ENCODE data around the gene GMPPB. TPM values are rescaled to one million over a fixed set of nuclear protein-coding genes. Genes with fewer than 3 reads are reported as not detected.
"Not testable (repeated sequence)": the region's sequence is repeated elsewhere in the genome, so short reads cannot be mapped to it uniquely, and the experiment has no call there.

The GMPPB gene
- total and polyA plus RNA-seq, 7 donors: 9.3 to 30.7 (median 12.5) TPM

DNA sequence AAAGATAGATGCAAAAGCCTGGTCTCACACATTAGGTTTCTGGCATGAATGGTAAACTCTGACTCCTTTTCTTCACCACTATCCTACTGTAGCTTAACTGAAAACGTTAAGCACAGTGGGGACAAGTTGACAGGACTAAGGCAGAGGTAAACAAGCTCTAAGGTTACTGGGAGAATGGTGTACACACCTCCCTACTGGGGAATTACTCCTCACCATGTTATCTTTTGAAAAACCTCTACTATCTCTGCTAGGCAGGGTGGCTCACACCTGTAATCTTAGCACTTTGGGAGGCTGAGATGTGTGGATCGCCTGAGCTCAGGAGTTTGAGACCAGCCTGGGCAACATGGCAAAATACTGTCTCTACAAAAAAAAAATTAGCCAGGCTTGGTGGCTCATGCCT, 33.4 kb upstream of the GMPPB start:
- DNase-seq (no peak), ATAC-seq (no peak)
- WGBS, 3 donors: 62 to 65% (median 63%) methylated on average over 2 of the region's 2 CpGs
- Histone ChIP-seq H3K4me1 (peaks cover 28% of the 10 kb centered on the region), H3K36me3 (ENCODE audit: insufficient read depth in 1 of 2, low read depth in 1 of 2) (no peaks in the 10 kb centered on the region), H3K9me3 (no peaks in the 10 kb centered on the region), H3K4me3 (no peak overlapping the region), H3K27me3 (ENCODE audit: insufficient read depth in 3 of 3, low read length in 2 of 3) (no peaks in the 10 kb centered on the region), H3K27ac (no peak overlapping the region)
- intact Hi-C loops (cut with DNase I): no loop called here
- TF ChIP-seq, protein P1, sequence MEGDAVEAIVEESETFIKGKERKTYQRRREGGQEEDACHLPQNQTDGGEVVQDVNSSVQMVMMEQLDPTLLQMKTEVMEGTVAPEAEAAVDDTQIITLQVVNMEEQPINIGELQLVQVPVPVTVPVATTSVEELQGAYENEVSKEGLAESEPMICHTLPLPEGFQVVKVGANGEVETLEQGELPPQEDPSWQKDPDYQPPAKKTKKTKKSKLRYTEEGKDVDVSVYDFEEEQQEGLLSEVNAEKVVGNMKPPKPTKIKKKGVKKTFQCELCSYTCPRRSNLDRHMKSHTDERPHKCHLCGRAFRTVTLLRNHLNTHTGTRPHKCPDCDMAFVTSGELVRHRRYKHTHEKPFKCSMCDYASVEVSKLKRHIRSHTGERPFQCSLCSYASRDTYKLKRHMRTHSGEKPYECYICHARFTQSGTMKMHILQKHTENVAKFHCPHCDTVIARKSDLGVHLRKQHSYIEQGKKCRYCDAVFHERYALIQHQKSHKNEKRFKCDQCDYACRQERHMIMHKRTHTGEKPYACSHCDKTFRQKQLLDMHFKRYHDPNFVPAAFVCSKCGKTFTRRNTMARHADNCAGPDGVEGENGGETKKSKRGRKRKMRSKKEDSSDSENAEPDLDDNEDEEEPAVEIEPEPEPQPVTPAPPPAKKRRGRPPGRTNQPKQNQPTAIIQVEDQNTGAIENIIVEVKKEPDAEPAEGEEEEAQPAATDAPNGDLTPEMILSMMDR (IDR thresholded peaks at IDR 0.05): no peak

DNA sequence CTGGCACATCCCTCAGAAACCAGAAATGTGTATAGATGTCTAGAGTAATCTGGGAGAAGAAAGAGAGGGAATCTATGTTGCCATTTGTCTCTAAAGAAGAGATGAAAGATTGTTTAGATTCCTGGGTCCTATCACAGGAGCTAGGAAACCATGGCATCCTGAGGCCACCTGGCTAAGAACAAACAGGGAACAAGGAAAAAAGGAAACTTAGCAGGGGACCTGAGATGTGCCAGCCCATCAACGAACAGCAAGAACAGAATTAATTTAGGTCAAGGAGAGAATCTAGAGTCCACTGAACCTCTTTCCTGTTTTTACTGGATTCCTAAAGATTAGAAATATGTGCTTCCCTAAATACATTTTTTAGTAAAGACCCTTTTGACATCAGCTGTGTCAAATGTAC, 32.3 kb upstream of the GMPPB start:
- peaks cover 28% of the 10 kb centered on the region for H3K4me1 ChIP-seq
- H3K27me3 ChIP-seq (ENCODE audit: insufficient read depth in 3 of 3, low read length in 2 of 3): no peaks in the 10 kb centered on the region
- WGBS, 3 donors: 52 to 64% (median 59%) methylated on average over 1 of the region's 1 CpG
- TF ChIP-seq, protein P1 (IDR thresholded peaks at IDR 0.05): no peak
- no peak overlapping the region for H3K27ac ChIP-seq
- no peak overlapping the region for H3K4me3 ChIP-seq
- H3K9me3 ChIP-seq: no peaks in the 10 kb centered on the region
- DNase-seq (no peak), ATAC-seq (no peak)
- intact Hi-C loops (cut with DNase I): no loop called here
- H3K36me3 ChIP-seq (ENCODE audit: insufficient read depth in 1 of 2, low read depth in 1 of 2): peaks cover 0 to 4% of the 10 kb centered on the region in 2 donors

DNA sequence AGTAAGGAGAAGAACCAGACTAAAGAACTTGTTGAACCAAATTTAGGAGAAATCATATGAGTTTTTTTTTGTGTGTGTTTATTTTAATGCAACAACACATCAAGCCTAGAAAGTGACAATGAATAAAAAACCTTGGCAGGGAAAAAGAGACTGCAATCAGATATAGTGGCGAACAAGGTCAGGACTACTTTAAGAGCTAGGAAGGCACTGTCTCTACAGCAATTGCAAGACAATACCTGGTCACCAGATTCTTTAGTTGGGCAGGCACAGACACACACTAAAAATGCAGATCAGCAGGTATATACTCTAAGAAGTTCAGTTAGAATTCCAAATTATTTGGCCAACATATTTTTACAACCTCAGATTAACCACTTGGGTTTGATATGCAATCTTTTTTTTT, 30.8 kb upstream of the GMPPB start:
- Histone ChIP-seq H3K9me3 (no peaks in the 10 kb centered on the region), H3K4me1 (peaks cover 28% of the 10 kb centered on the region), H3K36me3 (ENCODE audit: insufficient read depth in 1 of 2, low read depth in 1 of 2) (peaks cover 0 to 4% of the 10 kb centered on the region in 2 donors), H3K27ac (no peak overlapping the region), H3K4me3 (no peak overlapping the region), H3K27me3 (ENCODE audit: insufficient read depth in 3 of 3, low read length in 2 of 3) (no peaks in the 10 kb centered on the region)
- DNase-seq: no peak
- ATAC-seq: peak in 1 of 4 donors; percentile 57
- 47 to 60% (median 52%) methylated on average over 1 of the region's 1 CpG for WGBS, 3 donors
- intact Hi-C loops (cut with DNase I): no loop called here
- TF ChIP-seq, protein P1 (IDR thresholded peaks at IDR 0.05): no peak

DNA sequence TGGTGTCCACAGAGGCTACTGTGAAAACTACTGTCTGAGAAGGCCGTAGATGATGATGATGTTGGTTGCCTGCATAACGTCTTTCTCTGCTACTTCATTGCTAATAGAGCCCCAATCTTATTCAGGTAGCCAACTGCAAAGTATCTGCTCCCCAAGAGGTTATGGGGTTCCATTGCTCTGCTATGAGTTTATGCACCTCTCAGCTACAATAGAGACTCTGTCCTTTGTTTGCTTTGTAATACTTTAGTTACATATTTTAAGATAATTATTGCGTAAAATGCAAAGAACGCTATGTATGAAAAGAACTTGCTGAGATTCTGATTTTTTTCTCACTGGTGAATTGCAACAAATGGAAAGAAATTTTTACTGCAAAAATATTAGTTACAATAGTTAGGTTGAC, 27.8 kb upstream of the GMPPB start:
- no peak for ATAC-seq
- Histone ChIP-seq H3K4me1 (peaks cover 14% of the 10 kb centered on the region), H3K36me3 (ENCODE audit: insufficient read depth in 1 of 2, low read depth in 1 of 2) (peaks cover 7 to 23% of the 10 kb centered on the region in 2 donors), H3K4me3 (no peak overlapping the region), H3K27me3 (ENCODE audit: insufficient read depth in 3 of 3, low read length in 2 of 3) (no peaks in the 10 kb centered on the region), H3K9me3 (no peaks in the 10 kb centered on the region), H3K27ac (no peak overlapping the region)
- TF ChIP-seq, protein P1 (IDR thresholded peaks at IDR 0.05): no peak
- DNase-seq: no peak
- intact Hi-C loops (cut with DNase I): no loop called here
- WGBS, 3 donors: 94 to 98% (median 97%) methylated on average over 4 of the region's 4 CpGs

DNA sequence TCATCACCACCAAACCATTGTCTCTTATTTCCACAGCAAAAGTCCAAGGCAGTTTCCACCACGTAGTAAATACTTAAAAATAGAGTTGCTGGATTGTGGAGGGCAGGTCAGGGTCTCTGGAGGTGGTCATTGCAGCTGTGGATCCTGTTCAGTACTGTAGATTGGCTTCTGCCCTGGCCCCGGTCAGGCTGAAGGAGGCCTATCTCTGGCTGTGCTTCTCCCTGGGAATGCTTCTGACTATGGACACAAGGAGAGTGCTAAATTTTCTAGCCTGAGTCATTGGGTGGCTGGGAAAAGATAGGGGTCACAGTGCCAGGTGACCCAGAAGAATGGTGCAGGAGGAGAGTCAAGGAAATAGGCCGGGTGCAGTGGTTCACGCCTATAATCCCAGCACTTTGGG, 26.3 kb upstream of the GMPPB start:
- WGBS, 3 donors: 65 to 75% (median 74%) methylated on average over 4 of the region's 4 CpGs
- intact Hi-C loops (cut with DNase I): no loop called here
- H3K36me3 ChIP-seq (ENCODE audit: insufficient read depth in 1 of 2, low read depth in 1 of 2): peaks cover 11 to 31% of the 10 kb centered on the region in 2 donors
- H3K27me3 ChIP-seq (ENCODE audit: insufficient read depth in 3 of 3, low read length in 2 of 3): no peaks in the 10 kb centered on the region
- DNase-seq (no peak), ATAC-seq (peak; percentile 57 to 68 (median 61))
- TF ChIP-seq, protein P1 (IDR thresholded peaks at IDR 0.05): no peak
- no peaks in the 10 kb centered on the region for H3K9me3 ChIP-seq
- H3K27ac ChIP-seq: no peak overlapping the region
- H3K4me1 ChIP-seq: peaks cover 14% of the 10 kb centered on the region
- H3K4me3 ChIP-seq: no peak overlapping the region

DNA sequence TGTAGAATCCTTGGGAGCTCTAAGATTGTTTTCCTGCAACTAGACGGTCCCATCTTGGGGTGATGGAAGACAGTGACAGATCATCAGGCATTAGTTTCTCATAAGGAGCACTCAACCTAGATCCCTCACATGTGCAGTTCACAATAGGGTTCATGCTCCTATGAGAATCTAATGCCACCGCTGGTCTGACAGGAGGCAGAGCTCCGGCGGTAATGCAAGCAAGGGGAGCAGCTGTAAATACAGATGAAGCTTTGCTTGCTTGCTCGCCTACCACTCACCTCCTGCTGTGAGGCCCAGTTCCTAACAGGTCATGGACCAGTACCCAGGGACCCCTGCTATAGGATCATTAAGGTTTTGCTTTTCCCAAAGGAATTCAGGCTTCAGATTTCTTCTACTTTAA, 25.1 kb upstream of the GMPPB start:
- peaks cover 11 to 38% of the 10 kb centered on the region in 2 donors for H3K36me3 ChIP-seq (ENCODE audit: insufficient read depth in 1 of 2, low read depth in 1 of 2)
- H3K4me1 ChIP-seq; intact Hi-C loops (cut with DNase I); H3K4me3 ChIP-seq; ATAC-seq; H3K27ac ChIP-seq; DNase-seq; H3K9me3 ChIP-seq; H3K27me3 ChIP-seq (ENCODE audit: insufficient read depth in 3 of 3, low read length in 2 of 3): not testable (repeated sequence)
- 89 to 93% (median 91%) methylated on average over 5 of the region's 5 CpGs for WGBS, 3 donors

Data from psoas muscle (tissue), 8 donors.